ENCODE results near the gene MANEA. TPM values are rescaled to one million over a fixed set of nuclear protein-coding genes. Genes with fewer than 3 reads are reported as not detected.
"Not testable (repeated sequence)": the region's sequence is repeated elsewhere in the genome, so short reads cannot be mapped to it uniquely, and the experiment has no call there.

MANEA gene
- total and polyA plus RNA-seq, 4 donors = 4.1 to 12.8 (median 9.9) TPM

DNA sequence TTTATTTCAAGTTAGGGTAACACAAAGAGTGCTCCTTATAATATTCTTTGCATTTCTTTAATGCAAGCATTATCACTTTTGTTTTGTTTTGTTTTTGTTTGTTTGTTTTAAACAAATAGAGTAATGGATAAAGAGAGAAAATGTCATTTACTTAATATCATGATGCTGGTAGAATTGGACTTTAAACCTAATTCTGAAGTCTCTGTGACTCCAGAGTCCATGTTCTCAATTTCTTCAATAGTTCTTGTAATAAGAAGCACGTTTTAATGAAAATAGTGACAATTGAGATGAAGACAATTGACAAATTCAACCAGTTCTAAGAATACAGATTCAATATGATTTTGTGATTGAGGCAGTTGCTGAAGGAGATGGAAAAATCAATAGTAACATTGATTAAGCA, 30.3 kb upstream of the MANEA start:
- H3K4me1 ChIP-seq (ENCODE audit: control insufficient read depth in 1 of 2, insufficient read depth in 2 of 2, low read length in 2 of 2) = peaks cover 0 to 2% of the 10 kb centered on the region in 2 donors
- intact Hi-C loops (cut with DNase I) = no loop called here
- 69 to 74% methylated on average over 1 of the region's 1 CpG for WGBS, 2 donors
- H3K27me3 ChIP-seq (ENCODE audit: control insufficient read depth in 1 of 2, insufficient read depth in 2 of 2, low read length in 1 of 2) = no peaks in the 10 kb centered on the region
- H3K36me3 ChIP-seq (ENCODE audit: control insufficient read depth in 1 of 2, insufficient read depth in 2 of 2, low read length in 1 of 2) = no peaks in the 10 kb centered on the region
- no peaks in the 10 kb centered on the region for H3K9me3 ChIP-seq (ENCODE audit: control insufficient read depth, low read length)
- H3K27ac ChIP-seq (ENCODE audit: low read depth in 1 of 2, low read length in 2 of 2) = no peak overlapping the region
- ATAC-seq (ENCODE audit: low FRiP score) (no peak), DNase-seq (no peak)
- H3K4me3 ChIP-seq (ENCODE audit: low read length in 2 of 2) = no peak overlapping the region

- WGBS, 2 donors = 72 to 80% methylated on average over 3 of the region's 3 CpGs
- intact Hi-C loops (cut with DNase I) = no loop called here
- no peaks in the 10 kb centered on the region for H3K9me3 ChIP-seq (ENCODE audit: control insufficient read depth, low read length)
- H3K4me3 ChIP-seq (ENCODE audit: low read length in 2 of 2) = no peak overlapping the region
- no peak overlapping the region for H3K27ac ChIP-seq (ENCODE audit: low read depth in 1 of 2, low read length in 2 of 2)
- no peak for ATAC-seq (ENCODE audit: low FRiP score)
- no peak for DNase-seq
- H3K4me1 ChIP-seq (ENCODE audit: control insufficient read depth in 1 of 2, insufficient read depth in 2 of 2, low read length in 2 of 2) = peaks cover 0 to 2% of the 10 kb centered on the region in 2 donors
- no peaks in the 10 kb centered on the region for H3K36me3 ChIP-seq (ENCODE audit: control insufficient read depth in 1 of 2, insufficient read depth in 2 of 2, low read length in 1 of 2)
- H3K27me3 ChIP-seq (ENCODE audit: control insufficient read depth in 1 of 2, insufficient read depth in 2 of 2, low read length in 1 of 2) = no peaks in the 10 kb centered on the region
These were observed 29.0 kb upstream of the MANEA start for GRCh38 chr6:95548188-95548786.

- Histone ChIP-seq H3K27ac (ENCODE audit: low read depth in 1 of 2, low read length in 2 of 2) (no peak overlapping the region), H3K4me3 (ENCODE audit: low read length in 2 of 2) (no peak overlapping the region), H3K27me3 (ENCODE audit: control insufficient read depth in 1 of 2, insufficient read depth in 2 of 2, low read length in 1 of 2) (no peaks in the 10 kb centered on the region), H3K9me3 (ENCODE audit: control insufficient read depth, low read length) (no peaks in the 10 kb centered on the region), H3K4me1 (ENCODE audit: control insufficient read depth in 1 of 2, insufficient read depth in 2 of 2, low read length in 2 of 2) (no peaks in the 10 kb centered on the region), H3K36me3 (ENCODE audit: control insufficient read depth in 1 of 2, insufficient read depth in 2 of 2, low read length in 1 of 2) (no peaks in the 10 kb centered on the region)
- WGBS, 2 donors = 81 to 84% methylated on average over 5 of the region's 5 CpGs
- DNase-seq = no peak
- intact Hi-C loops (cut with DNase I) = no loop called here
- ATAC-seq (ENCODE audit: low FRiP score) = no peak
These were observed 25.5 kb upstream of the MANEA start for GRCh38 chr6:95551678-95552324.

DNA sequence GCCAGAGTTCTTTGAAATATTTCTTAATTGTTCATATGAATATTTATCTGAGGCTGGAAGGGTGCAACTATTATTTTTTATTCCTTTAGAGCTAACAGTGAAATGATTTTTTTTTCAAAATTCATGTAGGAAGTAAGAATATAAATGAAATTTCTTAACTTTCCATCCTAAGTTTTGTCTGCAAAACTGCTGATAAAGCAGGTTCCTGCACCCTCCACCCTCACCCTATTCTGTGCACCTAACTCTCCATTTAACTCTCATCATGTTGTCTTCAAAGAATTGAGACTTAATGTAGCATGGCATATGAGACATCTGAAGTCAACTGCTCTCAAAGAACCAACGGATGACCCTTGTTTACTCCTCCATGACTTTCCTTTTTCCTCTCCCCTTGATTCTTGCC, 23.5 kb upstream of the MANEA start:
- Histone ChIP-seq H3K4me1 (ENCODE audit: control insufficient read depth in 1 of 2, insufficient read depth in 2 of 2, low read length in 2 of 2) (no peaks in the 10 kb centered on the region), H3K9me3 (ENCODE audit: control insufficient read depth, low read length) (no peaks in the 10 kb centered on the region), H3K27ac (ENCODE audit: low read depth in 1 of 2, low read length in 2 of 2) (no peak overlapping the region), H3K36me3 (ENCODE audit: control insufficient read depth in 1 of 2, insufficient read depth in 2 of 2, low read length in 1 of 2) (no peaks in the 10 kb centered on the region), H3K4me3 (ENCODE audit: low read length in 2 of 2) (no peak overlapping the region), H3K27me3 (ENCODE audit: control insufficient read depth in 1 of 2, insufficient read depth in 2 of 2, low read length in 1 of 2) (no peaks in the 10 kb centered on the region)
- DNase-seq (no peak), ATAC-seq (ENCODE audit: low FRiP score) (no peak)
- intact Hi-C loops (cut with DNase I) = no loop called here
- WGBS, 2 donors = 71 to 73% methylated on average over 1 of the region's 1 CpG

DNA sequence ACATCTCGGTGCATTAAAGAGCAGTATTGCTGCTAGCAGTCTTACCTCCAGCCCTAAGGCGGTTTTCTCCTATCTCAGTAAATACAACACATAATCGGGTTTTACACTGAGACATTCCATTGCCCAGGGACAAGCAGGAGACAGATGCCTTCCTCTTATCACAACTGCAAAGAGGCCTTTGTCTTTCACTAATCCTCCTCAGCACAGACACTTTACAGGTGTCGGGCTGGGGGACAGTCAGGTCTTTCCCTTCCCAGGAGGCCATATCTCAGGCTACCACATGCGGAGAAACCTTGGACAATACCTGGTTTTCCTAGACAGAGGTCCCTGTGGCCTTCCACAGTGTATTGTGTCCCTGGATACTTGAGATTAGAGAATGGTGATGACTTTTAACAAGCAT, 16.4 kb upstream of the MANEA start:
- ATAC-seq (ENCODE audit: low FRiP score); H3K9me3 ChIP-seq (ENCODE audit: control insufficient read depth, low read length); H3K36me3 ChIP-seq (ENCODE audit: control insufficient read depth in 1 of 2, insufficient read depth in 2 of 2, low read length in 1 of 2); H3K4me3 ChIP-seq (ENCODE audit: low read length in 2 of 2); DNase-seq; H3K4me1 ChIP-seq (ENCODE audit: control insufficient read depth in 1 of 2, insufficient read depth in 2 of 2, low read length in 2 of 2); H3K27me3 ChIP-seq (ENCODE audit: control insufficient read depth in 1 of 2, insufficient read depth in 2 of 2, low read length in 1 of 2); H3K27ac ChIP-seq (ENCODE audit: low read depth in 1 of 2, low read length in 2 of 2); intact Hi-C loops (cut with DNase I): not testable (repeated sequence)
- 60 to 81% methylated on average over 5 of the region's 5 CpGs for WGBS, 2 donors

GRCh38 chr6:95569560-95569959, 7.8 kb upstream of the MANEA start:
- 87 to 90% methylated on average over 5 of the region's 5 CpGs for WGBS, 2 donors
- Histone ChIP-seq H3K4me1 (ENCODE audit: control insufficient read depth in 1 of 2, insufficient read depth in 2 of 2, low read length in 2 of 2) (no peaks in the 10 kb centered on the region), H3K4me3 (ENCODE audit: low read length in 2 of 2) (no peak overlapping the region), H3K27ac (ENCODE audit: low read depth in 1 of 2, low read length in 2 of 2) (no peak overlapping the region), H3K27me3 (ENCODE audit: control insufficient read depth in 1 of 2, insufficient read depth in 2 of 2, low read length in 1 of 2) (no peaks in the 10 kb centered on the region), H3K36me3 (ENCODE audit: control insufficient read depth in 1 of 2, insufficient read depth in 2 of 2, low read length in 1 of 2) (no peaks in the 10 kb centered on the region), H3K9me3 (ENCODE audit: control insufficient read depth, low read length) (no peaks in the 10 kb centered on the region)
- intact Hi-C loops (cut with DNase I) = no loop called here
- DNase-seq (no peak), ATAC-seq (ENCODE audit: low FRiP score) (no peak)

DNA sequence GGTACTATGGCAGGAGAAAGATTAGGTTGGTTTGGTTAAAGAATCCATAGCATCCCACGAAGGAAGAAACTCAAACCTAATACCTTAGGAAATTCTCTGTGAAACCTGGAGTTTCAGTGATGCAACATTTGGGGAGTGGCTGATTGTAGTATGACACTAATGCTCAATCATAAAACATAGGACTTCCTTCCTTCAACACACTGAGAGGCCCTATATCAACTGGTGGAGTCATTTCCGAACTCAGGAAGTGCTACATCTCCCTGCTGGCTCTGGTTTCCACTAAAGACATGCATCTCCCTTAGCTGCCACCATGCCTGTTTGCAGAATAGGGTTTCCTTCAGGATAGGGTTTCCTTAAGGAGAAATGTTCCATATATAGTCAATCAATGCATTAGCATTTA, 5.2 kb upstream of the MANEA start:
- WGBS, 2 donors = 83 to 86% methylated on average over 2 of the region's 2 CpGs
- H3K4me1 ChIP-seq (ENCODE audit: control insufficient read depth in 1 of 2, insufficient read depth in 2 of 2, low read length in 2 of 2) = no peaks in the 10 kb centered on the region
- H3K36me3 ChIP-seq (ENCODE audit: control insufficient read depth in 1 of 2, insufficient read depth in 2 of 2, low read length in 1 of 2) = no peaks in the 10 kb centered on the region
- no peak for DNase-seq
- no peak overlapping the region for H3K27ac ChIP-seq (ENCODE audit: low read depth in 1 of 2, low read length in 2 of 2)
- intact Hi-C loops (cut with DNase I) = no loop called here
- no peaks in the 10 kb centered on the region for H3K9me3 ChIP-seq (ENCODE audit: control insufficient read depth, low read length)
- no peak overlapping the region for H3K4me3 ChIP-seq (ENCODE audit: low read length in 2 of 2)
- H3K27me3 ChIP-seq (ENCODE audit: control insufficient read depth in 1 of 2, insufficient read depth in 2 of 2, low read length in 1 of 2) = no peaks in the 10 kb centered on the region
- no peak for ATAC-seq (ENCODE audit: low FRiP score)

- Histone ChIP-seq H3K36me3 (ENCODE audit: control insufficient read depth in 1 of 2, insufficient read depth in 2 of 2, low read length in 1 of 2) (no peaks in the 10 kb centered on the region), H3K9me3 (ENCODE audit: control insufficient read depth, low read length) (no peaks in the 10 kb centered on the region), H3K4me3 (ENCODE audit: low read length in 2 of 2) (no peak overlapping the region), H3K27ac (ENCODE audit: low read depth in 1 of 2, low read length in 2 of 2) (no peak overlapping the region), H3K4me1 (ENCODE audit: control insufficient read depth in 1 of 2, insufficient read depth in 2 of 2, low read length in 2 of 2) (no peaks in the 10 kb centered on the region), H3K27me3 (ENCODE audit: control insufficient read depth in 1 of 2, insufficient read depth in 2 of 2, low read length in 1 of 2) (no peaks in the 10 kb centered on the region)
- intact Hi-C loops (cut with DNase I) = loop anchor here in 1 of 2 donors (5.0 kb wide), 1 partner anchor 947 kb away; the partner anchor contains the start of gene UFL1
- ATAC-seq (ENCODE audit: low FRiP score) (no peak), DNase-seq (no peak)
These were observed 2.5 kb upstream of the MANEA start for GRCh38 chr6:95574811-95575210.

All from aorta (tissue), 5 donors.